Measurements from ENCODE around the gene PCDHGC5.

The PCDHGC5 gene

DNA sequence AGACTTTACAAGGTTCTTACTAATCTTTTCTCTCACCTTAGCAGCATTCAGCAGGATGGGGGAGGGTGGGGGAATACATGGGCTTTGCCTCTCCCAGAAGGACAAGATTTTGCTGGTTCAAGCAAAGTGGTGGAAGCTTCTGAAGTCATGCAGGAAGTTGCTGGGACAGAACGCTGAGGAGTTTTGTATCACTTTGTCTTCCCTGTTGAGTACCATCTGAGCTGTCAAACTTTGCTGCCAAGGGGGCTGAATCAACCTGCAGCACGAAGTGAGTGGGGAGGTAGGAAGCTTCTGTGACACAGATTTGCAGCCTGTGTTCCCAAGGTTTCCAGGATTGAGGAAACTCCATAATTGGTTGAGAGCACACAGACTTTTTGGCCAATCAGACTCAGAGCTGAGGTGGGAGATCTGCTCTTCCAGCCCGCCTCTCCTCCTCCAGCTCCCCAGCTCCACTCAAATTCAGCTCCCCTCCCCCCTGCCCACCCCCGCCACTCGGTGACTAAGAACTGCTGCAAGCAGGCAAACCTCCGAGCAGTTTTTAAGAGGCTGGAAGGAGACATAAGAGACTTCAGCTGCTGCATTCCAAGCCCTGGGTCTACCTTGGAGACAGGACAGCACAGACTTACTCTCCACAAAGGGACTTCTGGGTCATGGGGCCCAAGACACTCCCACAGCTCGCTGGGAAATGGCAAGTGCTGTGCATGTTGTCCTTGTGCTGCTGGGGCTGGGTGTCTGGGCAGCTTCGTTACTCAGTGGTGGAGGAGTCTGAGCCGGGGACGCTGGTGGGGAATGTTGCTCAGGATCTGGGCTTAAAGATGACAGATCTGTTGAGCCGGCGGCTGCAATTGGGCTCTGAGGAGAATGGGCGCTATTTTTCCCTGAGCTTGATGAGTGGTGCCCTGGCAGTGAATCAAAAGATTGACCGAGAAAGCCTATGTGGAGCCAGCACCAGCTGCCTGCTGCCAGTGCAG lies at the start of gene PCDHGC5:
Gene PCDHGC5 (plus strand): TSS at position 491 of the 971 bp plus-strand sequence. CDS start 160 bp downstream, at position 651.
- Mint-ChIP-seq H3K9me3 (no peaks in the 10 kb centered on the region), H3K4me3 (no peak within 1 kb of the TSS), H3K4me1 (peaks cover 14% of the 10 kb centered on the region), H3K27me3 (peaks cover 97% of the 10 kb centered on the region), H3K36me3 (ENCODE audit: insufficient read depth) (peaks cover 4% of the 10 kb centered on the region), H3K27ac (ENCODE audit: low read depth) (no peak within 1 kb of the TSS)
- ATAC-seq (replicated peaks; ENCODE audit: extremely low read depth, poor library complexity, severe bottlenecking): no peak
- DNase-seq (ENCODE audit: low spot score in 2 of 2): no peak

DNA sequence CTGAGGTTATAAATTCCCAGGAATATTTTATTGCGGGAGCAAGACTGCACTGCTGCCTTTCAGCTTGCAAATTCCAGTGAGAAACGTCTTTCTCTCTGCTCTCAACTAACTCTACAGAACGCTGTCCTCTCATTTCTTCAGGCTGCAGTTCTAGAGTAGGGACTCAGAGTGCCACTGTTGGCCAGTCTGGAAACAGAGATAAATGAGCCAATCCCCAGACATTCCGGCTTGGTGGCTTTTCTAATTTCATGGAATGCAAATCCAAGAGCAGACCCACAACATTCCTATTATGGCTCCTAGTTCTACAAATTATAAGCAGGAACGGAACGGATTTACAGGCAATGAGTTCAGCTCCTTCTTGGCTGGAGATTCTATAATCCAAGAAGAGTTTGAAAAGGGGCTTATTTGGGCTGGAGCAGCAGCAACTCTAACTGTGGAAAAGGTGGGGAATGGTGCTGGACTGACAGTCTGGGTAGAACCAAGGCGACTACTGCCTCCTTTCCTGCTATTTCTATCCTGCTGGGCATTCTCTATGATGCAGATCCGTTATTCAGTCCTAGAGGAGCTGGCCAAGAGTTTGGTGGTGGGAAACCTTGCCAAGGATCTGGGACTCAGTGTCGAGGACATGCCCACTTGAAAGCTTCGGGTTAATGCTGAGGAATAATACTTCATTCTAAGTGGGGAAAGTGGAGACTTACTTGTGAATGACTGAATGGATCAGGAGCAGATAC lies 49.3 kb upstream of the PCDHGC5 start:
- ATAC-seq (replicated peaks; ENCODE audit: extremely low read depth, poor library complexity, severe bottlenecking) (no peak), DNase-seq (ENCODE audit: low spot score in 2 of 2) (no peak)
- no peaks in the 10 kb centered on the region for H3K36me3 Mint-ChIP-seq (ENCODE audit: insufficient read depth)
- H3K27ac Mint-ChIP-seq (ENCODE audit: low read depth): no peak overlapping the region
- no peak overlapping the region for H3K4me3 Mint-ChIP-seq
- no peaks in the 10 kb centered on the region for H3K9me3 Mint-ChIP-seq
- peaks cover 22% of the 10 kb centered on the region for H3K27me3 Mint-ChIP-seq
- no peaks in the 10 kb centered on the region for H3K4me1 Mint-ChIP-seq

DNA sequence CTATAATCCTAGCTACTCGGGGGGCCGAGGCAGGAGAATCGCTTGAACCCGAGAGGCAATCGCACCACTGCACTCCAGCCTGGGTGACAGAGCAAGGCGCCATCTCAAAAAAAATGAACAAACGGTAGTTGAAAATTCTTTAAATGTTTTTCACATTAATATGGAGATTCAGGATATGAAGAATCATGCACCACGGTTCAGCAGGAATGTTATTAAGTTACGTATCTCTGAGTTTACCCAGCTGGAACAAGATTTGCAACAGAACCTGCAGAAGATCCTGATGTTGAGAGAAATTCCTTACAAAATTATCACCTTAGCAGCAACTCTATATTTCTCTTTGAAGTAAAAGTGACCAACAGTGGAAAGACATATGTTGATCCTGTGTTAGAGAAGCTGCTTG lies 48.5 kb upstream of the PCDHGC5 start:
- H3K9me3 Mint-ChIP-seq: no peaks in the 10 kb centered on the region
- no peak overlapping the region for H3K4me3 Mint-ChIP-seq
- DNase-seq (ENCODE audit: low spot score in 2 of 2) (no peak), ATAC-seq (replicated peaks; ENCODE audit: extremely low read depth, poor library complexity, severe bottlenecking) (no peak)
- H3K4me1 Mint-ChIP-seq: no peaks in the 10 kb centered on the region
- H3K27ac Mint-ChIP-seq (ENCODE audit: low read depth): no peak overlapping the region
- H3K27me3 Mint-ChIP-seq: peaks cover 26% of the 10 kb centered on the region
- no peaks in the 10 kb centered on the region for H3K36me3 Mint-ChIP-seq (ENCODE audit: insufficient read depth)

DNA sequence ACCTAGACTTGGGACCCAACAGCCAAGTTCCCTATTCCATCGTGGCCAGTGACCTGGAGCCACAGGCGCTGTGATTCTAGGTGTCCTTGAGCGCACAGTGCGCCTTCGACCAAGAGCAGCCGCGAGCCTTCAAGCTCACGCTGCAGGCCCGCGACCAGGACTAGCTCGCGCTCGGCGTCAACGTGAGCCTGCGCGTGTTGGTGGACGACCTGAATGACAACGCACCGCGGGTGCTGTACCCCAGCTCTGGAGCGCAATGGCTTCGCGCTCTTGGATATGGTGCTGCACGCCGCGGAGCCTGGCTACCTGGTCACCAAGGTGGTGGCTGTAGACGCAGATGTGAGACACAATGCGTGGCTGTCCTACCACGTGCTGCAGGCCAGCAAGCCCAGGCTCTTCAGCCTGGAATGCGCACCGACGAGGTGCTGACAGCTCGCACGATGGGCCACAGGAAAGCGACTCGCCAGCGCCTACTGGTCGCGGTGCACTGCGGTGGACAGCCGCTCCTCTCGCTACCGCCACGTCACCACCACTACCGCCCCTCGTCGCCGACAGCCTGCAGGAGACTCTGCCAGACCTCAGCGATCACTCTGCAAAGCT lies 47.2 kb upstream of the PCDHGC5 start:
- Mint-ChIP-seq H3K27ac (ENCODE audit: low read depth) (no peak overlapping the region), H3K4me3 (no peak overlapping the region), H3K36me3 (ENCODE audit: insufficient read depth) (no peaks in the 10 kb centered on the region), H3K4me1 (no peaks in the 10 kb centered on the region), H3K9me3 (no peaks in the 10 kb centered on the region), H3K27me3 (peaks cover 28% of the 10 kb centered on the region)
- DNase-seq (ENCODE audit: low spot score in 2 of 2) (no peak), ATAC-seq (replicated peaks; ENCODE audit: extremely low read depth, poor library complexity, severe bottlenecking) (no peak)

DNA sequence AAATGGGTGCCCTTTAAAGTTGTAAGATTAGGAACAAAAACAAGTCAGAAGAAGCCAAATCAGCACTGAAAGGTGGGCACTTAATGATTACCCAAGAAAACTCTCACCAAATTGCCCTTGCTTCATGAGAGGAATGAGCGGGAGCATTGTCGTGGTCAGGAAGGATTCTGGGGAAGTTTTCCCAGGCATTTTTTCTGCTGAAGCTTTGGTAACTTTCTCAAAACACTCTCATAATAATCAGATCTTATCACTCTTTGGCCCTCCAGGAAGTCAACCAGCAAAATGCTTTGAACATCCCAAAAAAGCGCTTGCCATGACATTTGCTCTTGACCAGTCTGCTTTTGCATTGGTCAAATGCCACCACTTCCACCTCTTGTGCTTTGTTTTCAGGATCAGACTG lies 23.5 kb upstream of the PCDHGC5 start:
- no peaks in the 10 kb centered on the region for H3K4me1 Mint-ChIP-seq
- ATAC-seq (replicated peaks; ENCODE audit: extremely low read depth, poor library complexity, severe bottlenecking): no peak
- H3K9me3 Mint-ChIP-seq: no peaks in the 10 kb centered on the region
- H3K27ac Mint-ChIP-seq (ENCODE audit: low read depth): no peak overlapping the region
- peaks cover 33% of the 10 kb centered on the region for H3K27me3 Mint-ChIP-seq
- DNase-seq (ENCODE audit: low spot score in 2 of 2): no peak
- H3K4me3 Mint-ChIP-seq: no peak overlapping the region
- no peaks in the 10 kb centered on the region for H3K36me3 Mint-ChIP-seq (ENCODE audit: insufficient read depth)

DNA sequence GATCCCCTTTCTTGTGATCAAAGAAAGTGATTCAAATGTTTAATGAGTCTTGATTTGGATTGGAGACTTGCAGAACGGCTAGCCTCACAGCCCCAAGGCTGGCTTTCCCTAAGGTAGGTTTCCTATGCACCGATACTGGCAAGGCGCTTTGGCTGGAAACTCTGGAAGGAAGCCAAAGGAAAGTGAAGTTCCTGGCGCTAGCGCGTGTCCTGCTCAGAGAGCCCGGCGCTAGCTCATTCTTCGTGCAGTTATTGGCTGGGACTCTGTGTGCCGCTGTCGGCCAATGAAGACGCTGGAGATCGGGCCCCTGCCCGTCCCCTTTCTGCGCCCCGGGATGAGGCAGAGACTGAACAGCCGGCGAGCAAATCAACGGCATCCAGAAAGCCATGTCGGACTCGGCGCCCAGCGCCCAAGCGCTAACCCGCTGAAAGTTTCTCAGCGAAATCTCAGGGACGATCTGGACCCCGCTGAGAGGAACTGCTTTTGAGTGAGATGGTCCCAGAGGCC lies 13.2 kb upstream of the PCDHGC5 start, which contains the start of gene PCDHGC3:
Gene PCDHGC3 (plus strand): TSS at position 342 of the 507 bp plus-strand sequence. CDS start 151 bp downstream, at position 493.
- peaks cover 21% of the 10 kb centered on the region for H3K4me1 Mint-ChIP-seq
- peak within 1 kb of the TSS; percentile 80 for H3K4me3 Mint-ChIP-seq
- no peak within 1 kb of the TSS for H3K27ac Mint-ChIP-seq (ENCODE audit: low read depth)
- ATAC-seq (replicated peaks; ENCODE audit: extremely low read depth, poor library complexity, severe bottlenecking): no peak
- no peaks in the 10 kb centered on the region for H3K36me3 Mint-ChIP-seq (ENCODE audit: insufficient read depth)
- H3K9me3 Mint-ChIP-seq: no peaks in the 10 kb centered on the region
- peaks cover 66% of the 10 kb centered on the region for H3K27me3 Mint-ChIP-seq
- DNase-seq (ENCODE audit: low spot score in 2 of 2): no peak

DNA sequence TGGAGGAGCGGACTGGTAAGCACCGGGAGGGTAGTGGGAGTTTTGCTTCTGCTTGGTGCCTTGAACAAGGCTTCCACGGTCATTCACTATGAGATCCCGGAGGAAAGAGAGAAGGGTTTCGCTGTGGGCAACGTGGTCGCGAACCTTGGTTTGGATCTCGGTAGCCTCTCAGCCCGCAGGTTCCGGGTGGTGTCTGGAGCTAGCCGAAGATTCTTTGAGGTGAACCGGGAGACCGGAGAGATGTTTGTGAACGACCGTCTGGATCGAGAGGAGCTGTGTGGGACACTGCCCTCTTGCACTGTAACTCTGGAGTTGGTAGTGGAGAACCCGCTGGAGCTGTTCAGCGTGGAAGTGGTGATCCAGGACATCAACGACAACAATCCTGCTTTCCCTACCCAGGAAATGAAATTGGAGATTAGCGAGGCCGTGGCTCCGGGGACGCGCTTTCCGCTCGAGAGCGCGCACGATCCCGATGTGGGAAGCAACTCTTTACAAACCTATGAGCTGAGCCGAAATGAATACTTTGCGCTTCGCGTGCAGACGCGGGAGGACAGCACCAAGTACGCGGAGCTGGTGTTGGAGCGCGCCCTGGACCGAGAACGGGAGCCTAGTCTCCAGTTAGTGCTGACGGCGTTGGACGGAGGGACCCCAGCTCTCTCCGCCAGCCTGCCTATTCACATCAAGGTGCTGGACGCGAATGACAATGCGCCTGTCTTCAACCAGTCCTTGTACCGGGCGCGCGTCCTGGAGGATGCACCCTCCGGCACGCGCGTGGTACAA lies 12.6 kb upstream of the PCDHGC5 start:
- Mint-ChIP-seq H3K4me1 (peaks cover 21% of the 10 kb centered on the region), H3K27me3 (peaks cover 72% of the 10 kb centered on the region)

DNA sequence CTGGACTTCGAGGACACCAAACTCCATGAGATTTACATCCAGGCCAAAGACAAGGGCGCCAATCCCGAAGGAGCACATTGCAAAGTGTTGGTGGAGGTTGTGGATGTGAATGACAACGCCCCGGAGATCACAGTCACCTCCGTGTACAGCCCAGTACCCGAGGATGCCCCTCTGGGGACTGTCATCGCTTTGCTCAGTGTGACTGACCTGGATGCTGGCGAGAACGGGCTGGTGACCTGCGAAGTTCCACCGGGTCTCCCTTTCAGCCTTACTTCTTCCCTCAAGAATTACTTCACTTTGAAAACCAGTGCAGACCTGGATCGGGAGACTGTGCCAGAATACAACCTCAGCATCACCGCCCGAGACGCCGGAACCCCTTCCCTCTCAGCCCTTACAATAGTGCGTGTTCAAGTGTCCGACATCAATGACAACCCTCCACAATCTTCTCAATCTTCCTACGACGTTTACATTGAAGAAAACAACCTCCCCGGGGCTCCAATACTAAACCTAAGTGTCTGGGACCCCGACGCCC lies 11.8 kb upstream of the PCDHGC5 start:
- H3K27me3 Mint-ChIP-seq: peaks cover 75% of the 10 kb centered on the region
- ATAC-seq (replicated peaks; ENCODE audit: extremely low read depth, poor library complexity, severe bottlenecking) (no peak), DNase-seq (ENCODE audit: low spot score in 2 of 2) (no peak)
- H3K4me1 Mint-ChIP-seq: peaks cover 21% of the 10 kb centered on the region
- H3K27ac Mint-ChIP-seq (ENCODE audit: low read depth): no peak overlapping the region
- H3K36me3 Mint-ChIP-seq (ENCODE audit: insufficient read depth): no peaks in the 10 kb centered on the region
- no peaks in the 10 kb centered on the region for H3K9me3 Mint-ChIP-seq
- peak overlapping the region; percentile 50 for H3K4me3 Mint-ChIP-seq

More for the DNA sequence above, 12.6 kb upstream of the PCDHGC5 start:
- peak overlapping the region; percentile 80 for H3K4me3 Mint-ChIP-seq
- H3K36me3 Mint-ChIP-seq (ENCODE audit: insufficient read depth): no peaks in the 10 kb centered on the region
- DNase-seq (ENCODE audit: low spot score in 2 of 2) (no peak), ATAC-seq (replicated peaks; ENCODE audit: extremely low read depth, poor library complexity, severe bottlenecking) (no peak)
- H3K27ac Mint-ChIP-seq (ENCODE audit: low read depth): no peak overlapping the region
- no peaks in the 10 kb centered on the region for H3K9me3 Mint-ChIP-seq

DNA sequence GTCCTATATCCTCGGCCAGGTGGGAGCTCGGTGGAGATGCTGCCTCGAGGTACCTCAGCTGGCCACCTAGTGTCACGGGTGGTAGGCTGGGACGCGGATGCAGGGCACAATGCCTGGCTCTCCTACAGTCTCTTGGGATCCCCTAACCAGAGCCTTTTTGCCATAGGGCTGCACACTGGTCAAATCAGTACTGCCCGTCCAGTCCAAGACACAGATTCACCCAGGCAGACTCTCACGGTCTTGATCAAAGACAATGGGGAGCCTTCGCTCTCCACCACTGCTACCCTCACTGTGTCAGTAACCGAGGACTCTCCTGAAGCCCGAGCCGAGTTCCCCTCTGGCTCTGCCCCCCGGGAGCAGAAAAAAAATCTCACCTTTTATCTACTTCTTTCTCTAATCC lies 11.1 kb upstream of the PCDHGC5 start:
- H3K4me1 Mint-ChIP-seq: peaks cover 21% of the 10 kb centered on the region
- no peak for DNase-seq (ENCODE audit: low spot score in 2 of 2)
- H3K27ac Mint-ChIP-seq (ENCODE audit: low read depth): no peak overlapping the region
- H3K27me3 Mint-ChIP-seq: peaks cover 82% of the 10 kb centered on the region
- H3K4me3 Mint-ChIP-seq: peak overlapping the region; percentile 50
- ATAC-seq (replicated peaks; ENCODE audit: extremely low read depth, poor library complexity, severe bottlenecking): no peak
- no peaks in the 10 kb centered on the region for H3K36me3 Mint-ChIP-seq (ENCODE audit: insufficient read depth)
- no peaks in the 10 kb centered on the region for H3K9me3 Mint-ChIP-seq

DNA sequence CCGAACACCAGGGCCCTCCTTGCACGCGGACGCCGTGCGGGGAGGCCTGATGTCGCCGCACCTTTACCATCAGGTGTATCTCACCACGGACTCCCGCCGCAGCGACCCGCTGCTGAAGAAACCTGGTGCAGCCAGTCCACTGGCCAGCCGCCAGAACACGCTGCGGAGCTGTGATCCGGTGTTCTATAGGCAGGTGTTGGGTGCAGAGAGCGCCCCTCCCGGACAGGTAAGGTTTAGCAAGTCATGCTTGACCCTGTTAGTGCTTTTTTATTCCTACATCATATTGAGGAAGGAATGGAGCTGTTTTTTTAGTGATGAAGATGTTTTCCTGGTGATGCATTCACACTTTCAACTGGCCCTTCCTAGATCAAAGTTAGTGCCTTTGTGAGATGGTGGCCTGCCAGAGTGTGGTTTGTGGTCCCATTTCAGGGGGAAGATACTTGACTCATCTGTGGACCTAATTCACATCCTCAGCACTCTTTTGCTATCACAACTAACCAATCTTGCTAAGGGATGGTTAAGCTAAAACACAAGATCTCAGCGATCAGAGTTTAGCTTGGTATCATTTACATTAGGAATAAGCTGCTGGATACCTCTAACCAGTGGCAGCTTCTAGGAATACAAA lies 10.4 kb upstream of the PCDHGC5 start:
- Mint-ChIP-seq H3K36me3 (ENCODE audit: insufficient read depth) (no peaks in the 10 kb centered on the region), H3K4me3 (no peak overlapping the region), H3K9me3 (no peaks in the 10 kb centered on the region), H3K4me1 (peaks cover 21% of the 10 kb centered on the region), H3K27me3 (peaks cover 89% of the 10 kb centered on the region), H3K27ac (ENCODE audit: low read depth) (no peak overlapping the region)
- no peak for DNase-seq (ENCODE audit: low spot score in 2 of 2)
- no peak for ATAC-seq (replicated peaks; ENCODE audit: extremely low read depth, poor library complexity, severe bottlenecking)

DNA sequence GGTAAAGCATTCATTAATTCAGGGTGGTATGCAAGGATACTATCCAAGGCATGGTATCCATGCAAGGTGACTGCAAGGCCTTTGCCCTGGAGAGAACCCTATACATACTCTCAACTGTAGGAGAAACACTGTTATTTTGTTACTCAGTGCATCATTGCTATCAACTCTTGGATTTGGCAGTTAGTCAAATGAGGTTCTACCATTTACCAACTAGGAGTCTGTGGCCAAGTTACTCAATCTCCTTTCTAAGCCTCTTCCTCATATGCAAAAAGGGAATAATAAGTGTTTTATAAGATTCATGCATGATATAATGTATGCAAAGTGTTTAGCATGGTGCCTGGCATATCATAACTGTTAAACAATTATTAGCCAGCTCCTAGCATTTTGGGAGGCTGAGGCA lies 9.1 kb upstream of the PCDHGC5 start:
- ATAC-seq (replicated peaks; ENCODE audit: extremely low read depth, poor library complexity, severe bottlenecking) (no peak), DNase-seq (ENCODE audit: low spot score in 2 of 2) (no peak)
- peaks cover 94% of the 10 kb centered on the region for H3K27me3 Mint-ChIP-seq
- no peaks in the 10 kb centered on the region for H3K9me3 Mint-ChIP-seq
- H3K27ac Mint-ChIP-seq (ENCODE audit: low read depth): no peak overlapping the region
- H3K4me1 Mint-ChIP-seq: peaks cover 29% of the 10 kb centered on the region
- H3K4me3 Mint-ChIP-seq: no peak overlapping the region
- H3K36me3 Mint-ChIP-seq (ENCODE audit: insufficient read depth): no peaks in the 10 kb centered on the region

Data from central memory CD8-positive, alpha-beta T cell (primary cell).